Gastroesophageal sphincter (tissue), 4 donors: ENCODE results near the gene STXBP1. TPM values are rescaled to one million over a fixed set of nuclear protein-coding genes. Genes with fewer than 3 reads are reported as not detected.

Source experiments
- ATAC-seq: fragments of 150-250 bp; one replicate; pipeline ENCODE4 v1.9.1; 2016; ENCODE audit warnings: mild to moderate bottlenecking, moderate library complexity
- H3K27ac ChIP-seq, 4 donors: fragments of 200-600 bp; sonication (generic) in 3 of 4; 1 replicate in 3 of 4; 2 replicates in 1 of 4; pipeline ENCODE4 v1.5.1; 2016 to 2019
- H3K27me3 ChIP-seq: fragments of 200-600 bp; sonication (generic); one replicate; pipeline ENCODE4 v1.5.1; 2019
- H3K36me3 ChIP-seq, 2 donors: fragments of 200-600 bp; sonication (generic); one replicate each; pipeline ENCODE4 v1.5.1; 2019; ENCODE audit warnings: control low read depth in 1 of 2
- H3K4me1 ChIP-seq, 3 donors: fragments of 200-600 bp; sonication (generic); 1 replicate in 2 of 3; 2 replicates in 1 of 3; pipeline ENCODE4 v1.5.1; 2016 to 2019; ENCODE audit warnings: control low read depth in 2 of 3
- H3K4me3 ChIP-seq, 2 donors: fragments of 200-600 bp; sonication (generic); one replicate each; pipeline ENCODE4 v1.5.1; 2019; ENCODE audit warnings: mild to moderate bottlenecking in 1 of 2, moderate library complexity in 1 of 2
- H3K9me3 ChIP-seq, 3 donors: fragments of 200-600 bp; sonication (generic); one replicate each; pipeline ENCODE4 v1.5.1; 2017 to 2019; ENCODE audit warnings: control low read depth in 2 of 3
- EP300 ChIP-seq: sonication (generic); formaldehyde crosslinking; IDR thresholded peaks from one replicate; pipeline ENCODE4 v1.6.1; 2017; ENCODE audit warnings: antibody characterized with exemption, mild to moderate bottlenecking
- POLR2A ChIP-seq, 2 donors: fragments of 450-650 bp; IDR thresholded peaks; one replicate each; pipeline ENCODE4 v1.6.1; 2017; ENCODE audit warnings: antibody characterized with exemption in 2 of 2, mild to moderate bottlenecking in 2 of 2, moderate library complexity in 1 of 2
- POLR2AphosphoS5 ChIP-seq: sonication (generic); formaldehyde crosslinking; IDR thresholded peaks from one replicate; pipeline ENCODE4 v1.6.1; 2017; ENCODE audit warnings: antibody characterized with exemption
- WGBS, 2 donors: methylation state at CpG; one replicate each; pipeline ENCODE4 v1.1.5; 2018; ENCODE audit warnings: low coverage in 1 of 2; 5-methylcytosine and 5-hydroxymethylcytosine counted together
- total RNA-seq, 4 donors: library from RNA; depleted of rRNA; stranded (reverse); fragments of >200 nt; gene quantifications; one replicate each; pipeline ENCODE4 v1.1.0, GENCODE V29; 2016
- TF ChIP-seq, protein P1 (sequence below), 4 experiments: fragments of 200-600 bp in 2 of 4; fragments of 450-650 bp in 2 of 4; sonication (generic) in 1 of 4; IDR thresholded peaks; one replicate each; pipeline ENCODE4 v1.5.1; 2017 to 2019; ENCODE audit warnings: antibody characterized with exemption in 4 of 4, mild to moderate bottlenecking in 2 of 4, moderate library complexity in 2 of 4

Gene STXBP1
- total RNA-seq, 4 donors from 2014 or later = 25.7 to 47.0 (median 33.1) TPM

DNA sequence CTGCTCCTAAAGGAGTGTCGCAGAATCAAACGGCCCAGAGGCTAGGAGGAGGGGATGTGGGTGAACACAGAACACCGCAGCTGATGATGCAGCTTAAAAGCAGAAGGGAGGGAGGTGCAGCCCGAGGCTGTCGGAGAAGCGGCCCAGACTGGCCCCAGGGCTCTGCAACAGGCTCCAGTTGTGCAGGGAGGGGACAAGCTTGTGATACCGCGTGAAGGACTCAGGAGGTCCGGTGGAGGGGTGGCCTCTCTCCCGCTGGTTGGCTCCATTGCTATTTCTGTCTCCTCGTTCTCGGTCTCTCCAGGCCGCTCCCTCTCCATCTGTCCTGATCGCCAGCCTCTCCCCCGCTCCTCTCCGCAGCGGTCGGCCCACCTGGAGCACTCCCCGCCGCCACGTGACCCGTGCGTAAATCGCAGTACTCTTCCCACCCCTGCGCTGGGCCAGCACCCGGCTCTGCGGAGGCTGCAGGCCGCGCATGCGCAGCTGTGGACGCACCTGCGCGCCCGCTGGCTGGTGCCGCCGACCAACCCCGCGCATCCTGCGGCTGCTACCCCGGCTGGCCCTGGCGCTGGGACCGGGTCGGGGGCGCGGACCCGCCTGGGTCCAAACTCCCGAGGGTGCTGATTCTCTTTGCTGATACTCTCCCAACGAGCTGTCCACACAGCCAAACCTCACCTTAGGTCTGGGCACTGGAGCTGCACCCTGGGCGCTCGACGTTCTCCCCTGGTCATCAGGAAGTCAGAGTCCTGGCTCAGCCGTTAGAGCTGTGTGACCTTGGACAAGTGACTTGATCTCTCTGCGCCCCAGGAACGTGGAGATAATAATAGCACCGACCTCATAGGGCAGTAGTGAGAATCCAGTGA is 3.7 kb upstream of the STXBP1 start:
- H3K9me3 ChIP-seq = no peaks in the 10 kb centered on the region
- TF ChIP-seq, protein P1, sequence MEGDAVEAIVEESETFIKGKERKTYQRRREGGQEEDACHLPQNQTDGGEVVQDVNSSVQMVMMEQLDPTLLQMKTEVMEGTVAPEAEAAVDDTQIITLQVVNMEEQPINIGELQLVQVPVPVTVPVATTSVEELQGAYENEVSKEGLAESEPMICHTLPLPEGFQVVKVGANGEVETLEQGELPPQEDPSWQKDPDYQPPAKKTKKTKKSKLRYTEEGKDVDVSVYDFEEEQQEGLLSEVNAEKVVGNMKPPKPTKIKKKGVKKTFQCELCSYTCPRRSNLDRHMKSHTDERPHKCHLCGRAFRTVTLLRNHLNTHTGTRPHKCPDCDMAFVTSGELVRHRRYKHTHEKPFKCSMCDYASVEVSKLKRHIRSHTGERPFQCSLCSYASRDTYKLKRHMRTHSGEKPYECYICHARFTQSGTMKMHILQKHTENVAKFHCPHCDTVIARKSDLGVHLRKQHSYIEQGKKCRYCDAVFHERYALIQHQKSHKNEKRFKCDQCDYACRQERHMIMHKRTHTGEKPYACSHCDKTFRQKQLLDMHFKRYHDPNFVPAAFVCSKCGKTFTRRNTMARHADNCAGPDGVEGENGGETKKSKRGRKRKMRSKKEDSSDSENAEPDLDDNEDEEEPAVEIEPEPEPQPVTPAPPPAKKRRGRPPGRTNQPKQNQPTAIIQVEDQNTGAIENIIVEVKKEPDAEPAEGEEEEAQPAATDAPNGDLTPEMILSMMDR (IDR thresholded peaks at IDR 0.05) = peak in 1 of 4 experiments; percentile 19
- no peak for TF ChIP-seq POLR2AphosphoS5
- peak overlapping the region; percentile 8 to 49 for H3K4me3 ChIP-seq
- H3K4me1 ChIP-seq = peaks cover 0 to 25% (median 7%) of the 10 kb centered on the region in 3 donors
- H3K27ac ChIP-seq = peak overlapping the region in 3 of 4 donors; percentile 21 to 71 (median 69)
- no peaks in the 10 kb centered on the region for H3K36me3 ChIP-seq
- WGBS, 2 donors = 3% methylated on average over 7 to 15 of the region's 55 CpGs
- H3K27me3 ChIP-seq = no peaks in the 10 kb centered on the region
- peak; percentile 30 for ATAC-seq

DNA sequence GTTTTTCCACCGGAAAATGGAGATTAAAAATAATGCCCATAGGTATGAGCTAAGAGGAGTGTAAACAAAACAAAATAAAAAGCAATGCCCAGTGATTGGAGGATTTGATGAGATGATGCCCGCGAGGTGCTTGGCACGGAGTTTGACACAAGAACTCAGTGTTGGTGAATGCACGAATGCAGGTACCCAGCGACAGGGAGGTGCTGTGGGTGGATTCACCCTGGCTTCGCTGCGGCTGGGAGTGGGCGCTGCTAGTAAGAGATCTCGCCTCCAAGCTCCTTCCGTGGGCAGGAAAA is 526 bp upstream of the STXBP1 start:
- peak overlapping the region in 3 of 4 donors; percentile 85 to 97 (median 92) for H3K27ac ChIP-seq
- no peaks in the 10 kb centered on the region for H3K27me3 ChIP-seq
- no peaks in the 10 kb centered on the region for H3K9me3 ChIP-seq
- peak overlapping the region; percentile 21 to 68 for H3K4me3 ChIP-seq
- no peaks in the 10 kb centered on the region for H3K36me3 ChIP-seq
- 2 to 4% methylated on average over 10 to 11 of the region's 11 CpGs for WGBS, 2 donors
- TF ChIP-seq EP300 (no peak), POLR2A (IDR thresholded peaks at IDR 0.05) (no peak), POLR2AphosphoS5 (no peak)
- TF ChIP-seq, protein P1 (IDR thresholded peaks at IDR 0.05) = no peak
- H3K4me1 ChIP-seq = peaks cover 0 to 44% (median 7%) of the 10 kb centered on the region in 3 donors
- ATAC-seq = no peak

DNA sequence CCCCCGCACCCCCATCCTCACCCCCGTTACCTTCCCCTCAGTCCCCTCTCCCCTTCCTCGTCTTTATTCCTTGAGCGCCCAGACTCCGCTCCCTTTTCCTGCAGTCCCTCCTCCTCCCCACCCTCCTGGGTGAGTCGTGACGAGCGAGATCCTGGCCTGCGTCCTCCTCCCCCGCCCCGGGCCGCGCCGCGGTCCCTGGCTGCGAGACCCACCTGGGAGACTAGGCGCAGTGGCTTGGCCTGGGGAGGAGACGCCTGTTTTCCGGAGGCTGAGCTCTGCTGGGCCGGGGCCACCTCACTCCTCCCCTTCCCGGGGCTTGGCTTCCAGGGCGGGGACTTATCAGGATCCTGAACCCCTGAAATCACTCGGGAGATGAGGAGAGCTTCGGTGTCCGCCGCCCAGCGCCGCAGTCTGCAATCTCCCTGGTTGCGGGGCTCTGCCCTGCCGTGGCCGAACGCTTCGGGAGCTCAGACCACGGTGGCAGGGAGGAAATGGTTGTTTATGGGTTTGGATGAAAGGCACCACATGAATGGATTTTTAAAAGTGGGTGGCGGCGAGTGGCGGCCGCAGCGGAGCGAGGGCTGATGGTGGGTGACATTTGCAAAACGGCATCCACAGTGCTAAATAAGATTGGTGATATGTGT is 984 bp downstream of the STXBP1 start:
- 0 to 1% methylated on average over 1 to 10 of the region's 41 CpGs for WGBS, 2 donors
- peak; percentile 59 for ATAC-seq
- Histone ChIP-seq H3K4me3 (peak overlapping the region; percentile 45 to 68), H3K9me3 (no peaks in the 10 kb centered on the region), H3K27ac (peak overlapping the region in 3 of 4 donors; percentile 85 to 97 (median 92)), H3K27me3 (no peaks in the 10 kb centered on the region), H3K36me3 (no peaks in the 10 kb centered on the region), H3K4me1 (peaks cover 0 to 36% (median 7%) of the 10 kb centered on the region in 3 donors)
- TF ChIP-seq EP300 (no peak), POLR2A (IDR thresholded peaks at IDR 0.05) (peak; percentile 22 to 31), POLR2AphosphoS5 (peak; percentile 33)
- TF ChIP-seq, protein P1 (IDR thresholded peaks at IDR 0.05) = no peak

DNA sequence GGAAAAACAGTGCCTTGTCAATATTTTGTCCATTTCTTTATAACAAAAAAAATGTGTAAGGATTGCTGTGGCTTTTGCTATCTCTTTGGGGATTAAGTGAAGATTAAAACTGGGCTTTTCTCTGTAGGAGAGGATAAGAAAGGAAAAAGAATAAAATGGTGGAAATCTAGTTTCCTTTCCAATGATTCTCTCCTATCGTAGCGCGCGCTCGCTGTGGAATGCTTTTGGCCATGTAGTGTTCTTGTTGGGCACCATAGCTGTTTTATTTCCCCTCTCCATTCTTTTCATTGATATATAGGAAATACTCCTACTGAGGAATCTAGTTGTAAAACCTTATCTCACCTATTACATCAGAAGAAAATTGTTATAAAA is 1.5 kb downstream of the STXBP1 start:
- Histone ChIP-seq H3K36me3 (no peaks in the 10 kb centered on the region), H3K4me1 (peaks cover 0 to 31% (median 3%) of the 10 kb centered on the region in 3 donors), H3K27ac (peak overlapping the region in 3 of 4 donors; percentile 85 to 97 (median 92)), H3K27me3 (no peaks in the 10 kb centered on the region), H3K4me3 (peak overlapping the region; percentile 45 to 68), H3K9me3 (no peaks in the 10 kb centered on the region)
- 47 to 69% methylated on average over 5 of the region's 5 CpGs for WGBS, 2 donors
- TF ChIP-seq POLR2AphosphoS5 (no peak), POLR2A (IDR thresholded peaks at IDR 0.05) (no peak), EP300 (no peak)
- TF ChIP-seq, protein P1 (IDR thresholded peaks at IDR 0.05) = no peak
- no peak for ATAC-seq
